ENCODE data around the gene IRAK3.
A peak's percentile ranks its signal among the peaks of the same experiment; 100 is the strongest.

GRCh38 chr12:66269757-66270383 is 80.9 kb downstream of the IRAK3 start:
- TF ChIP-seq CTCF (IDR thresholded peaks at IDR 0.05) (peak; percentile 49 to 70 (median 54)), POLR2A (IDR thresholded peaks at IDR 0.05; ENCODE audit: low read depth) (no peak), POLR2AphosphoS5 (IDR thresholded peaks at IDR 0.05) (no peak), EP300 (IDR thresholded peaks at IDR 0.05) (no peak)

All from esophagus muscularis mucosa (tissue), 4 donors.